ENCODE data around the gene KLLN. TPM values are rescaled to one million over a fixed set of nuclear protein-coding genes. Genes with fewer than 3 reads are reported as not detected.
"Not testable (repeated sequence)": the region's sequence is repeated elsewhere in the genome, so short reads cannot be mapped to it uniquely, and the experiment has no call there.

KLLN gene
- total and polyA plus RNA-seq, 7 donors = 0.14 to 0.92 (median 0.36) TPM

DNA sequence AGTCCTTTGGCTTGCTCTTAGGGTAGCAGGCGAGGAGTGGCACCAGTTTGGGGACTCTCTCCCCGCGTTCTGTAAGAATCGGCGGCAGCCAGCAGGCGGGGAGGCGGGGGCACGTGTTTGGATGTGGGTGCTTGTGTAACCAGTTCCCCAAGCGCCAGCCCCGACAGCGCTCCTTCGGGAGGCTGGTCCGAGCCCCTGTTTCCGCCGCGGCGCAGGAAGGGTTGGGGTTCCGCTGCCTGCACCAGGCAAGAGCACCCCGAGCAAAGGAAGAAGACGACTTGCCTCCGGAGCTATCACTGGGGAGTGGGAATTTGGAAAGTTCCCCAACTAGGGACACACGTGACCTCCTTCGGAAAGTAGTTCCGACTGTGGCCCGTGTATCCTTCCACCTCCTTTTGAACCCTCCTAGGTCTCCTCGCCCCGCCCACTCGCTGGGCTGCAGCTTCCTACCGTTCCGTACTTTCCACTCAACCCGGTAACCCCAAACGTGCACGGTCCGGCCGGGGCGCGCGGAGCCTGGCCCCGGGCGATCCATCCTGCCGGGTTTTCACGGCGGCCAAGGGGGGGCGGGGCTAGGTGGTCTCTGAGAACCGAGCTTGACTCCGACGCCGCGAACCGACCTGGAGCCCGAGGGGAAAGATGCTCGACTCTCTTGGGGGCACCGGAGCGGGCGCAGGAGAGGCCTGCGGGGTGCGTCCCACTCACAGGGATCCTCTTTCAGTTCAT, 1.2 kb downstream of the KLLN start:
- H3K4me1 ChIP-seq = peaks cover 2 to 9% (median 9%) of the 10 kb centered on the region in 4 donors
- 0 to 1% methylated on average over 57 of the region's 57 CpGs for WGBS, 2 donors
- H3K27ac ChIP-seq = peak overlapping the region; percentile 95 to 99 (median 98)
- H3K9me3 ChIP-seq = no peaks in the 10 kb centered on the region
- DNase-seq = peak; percentile 99
- no peaks in the 10 kb centered on the region for H3K27me3 ChIP-seq
- TF ChIP-seq POLR2A (IDR thresholded peaks at IDR 0.05) (peak; percentile 40 to 48), POLR2AphosphoS5 (IDR thresholded peaks at IDR 0.05) (peak; percentile 60 to 90 (median 85)), EP300 (IDR thresholded peaks at IDR 0.05) (peak in 1 of 4 donors; percentile 27)
- TF ChIP-seq, protein P1, sequence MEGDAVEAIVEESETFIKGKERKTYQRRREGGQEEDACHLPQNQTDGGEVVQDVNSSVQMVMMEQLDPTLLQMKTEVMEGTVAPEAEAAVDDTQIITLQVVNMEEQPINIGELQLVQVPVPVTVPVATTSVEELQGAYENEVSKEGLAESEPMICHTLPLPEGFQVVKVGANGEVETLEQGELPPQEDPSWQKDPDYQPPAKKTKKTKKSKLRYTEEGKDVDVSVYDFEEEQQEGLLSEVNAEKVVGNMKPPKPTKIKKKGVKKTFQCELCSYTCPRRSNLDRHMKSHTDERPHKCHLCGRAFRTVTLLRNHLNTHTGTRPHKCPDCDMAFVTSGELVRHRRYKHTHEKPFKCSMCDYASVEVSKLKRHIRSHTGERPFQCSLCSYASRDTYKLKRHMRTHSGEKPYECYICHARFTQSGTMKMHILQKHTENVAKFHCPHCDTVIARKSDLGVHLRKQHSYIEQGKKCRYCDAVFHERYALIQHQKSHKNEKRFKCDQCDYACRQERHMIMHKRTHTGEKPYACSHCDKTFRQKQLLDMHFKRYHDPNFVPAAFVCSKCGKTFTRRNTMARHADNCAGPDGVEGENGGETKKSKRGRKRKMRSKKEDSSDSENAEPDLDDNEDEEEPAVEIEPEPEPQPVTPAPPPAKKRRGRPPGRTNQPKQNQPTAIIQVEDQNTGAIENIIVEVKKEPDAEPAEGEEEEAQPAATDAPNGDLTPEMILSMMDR (IDR thresholded peaks at IDR 0.05) = no peak
- peak overlapping the region; percentile 82 to 98 (median 91) for H3K4me3 ChIP-seq
- intact Hi-C loops (cut with DNase I) = loop anchor here (2.0 to 5.0 kb wide), 2 partner anchors 43 to 525 kb away; partner anchors contain the start of gene ATAD1
- no peaks in the 10 kb centered on the region for H3K36me3 ChIP-seq

DNA sequence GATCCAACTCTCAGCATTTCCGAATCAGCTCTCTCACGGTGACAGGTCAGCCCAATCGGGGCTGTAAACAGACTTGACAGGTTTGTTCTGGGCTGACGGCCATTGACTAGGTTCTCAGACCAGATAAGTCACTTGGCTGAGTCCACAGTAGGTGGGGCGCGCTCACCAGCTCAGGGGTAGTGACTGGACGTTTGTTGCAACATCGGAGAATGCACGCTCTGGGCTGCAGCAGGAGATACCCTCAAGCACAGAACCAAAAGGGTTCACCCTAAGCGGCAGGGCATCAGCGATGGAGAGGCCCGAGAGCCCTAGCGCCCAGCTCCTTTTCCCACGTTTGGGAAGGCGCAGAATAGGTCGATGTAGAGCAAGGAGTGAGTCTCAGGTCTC, 1.8 kb downstream of the KLLN start:
- DNase-seq = peak; percentile 89
- H3K36me3 ChIP-seq = no peaks in the 10 kb centered on the region
- H3K9me3 ChIP-seq = no peaks in the 10 kb centered on the region
- 4 to 6% methylated on average over 16 of the region's 16 CpGs for WGBS, 2 donors
- H3K27ac ChIP-seq = peak overlapping the region; percentile 95 to 99 (median 98)
- intact Hi-C loops (cut with DNase I) = loop anchor here (5.0 kb wide), 1 partner anchor 526 kb away; no protein-coding TSS in a partner anchor
- no peak for TF ChIP-seq EP300 (IDR thresholded peaks at IDR 0.05)
- TF ChIP-seq POLR2AphosphoS5 (IDR thresholded peaks at IDR 0.05) = no peak
- TF ChIP-seq, protein P1 (IDR thresholded peaks at IDR 0.05) = peak in 1 of 4 experiments; percentile 5
- no peak for TF ChIP-seq POLR2A (IDR thresholded peaks at IDR 0.05)
- peaks cover 2 to 9% (median 9%) of the 10 kb centered on the region in 4 donors for H3K4me1 ChIP-seq
- peak overlapping the region; percentile 82 to 98 (median 91) for H3K4me3 ChIP-seq
- no peaks in the 10 kb centered on the region for H3K27me3 ChIP-seq

DNA sequence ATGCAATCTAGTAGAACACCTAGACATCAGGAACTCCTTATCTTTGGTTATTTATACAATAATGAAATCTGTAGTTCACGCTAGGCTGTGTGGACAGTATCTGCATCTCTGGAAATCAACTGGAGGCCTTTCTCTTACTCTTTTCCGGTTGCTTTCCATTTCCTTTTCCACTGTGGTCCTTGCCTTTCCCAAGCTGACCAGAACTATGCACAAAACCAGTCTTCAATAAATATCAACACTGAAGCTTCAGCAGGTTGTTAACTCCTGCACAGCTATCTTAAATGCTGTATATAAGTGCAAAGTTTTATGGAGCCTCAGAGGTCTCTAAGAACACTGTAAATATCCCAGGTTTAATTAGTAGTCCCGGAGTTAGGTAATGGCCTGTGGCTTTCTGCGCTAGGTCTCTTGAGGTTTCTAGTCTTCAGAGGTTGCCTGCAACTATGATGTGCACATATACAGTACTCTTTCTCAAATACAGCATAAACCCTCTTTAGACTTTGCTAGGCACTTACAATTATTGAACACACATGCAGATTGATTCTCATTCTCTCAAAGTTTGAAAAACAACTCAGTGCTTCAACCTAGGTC, 2.4 kb downstream of the KLLN start:
- no peak for TF ChIP-seq POLR2AphosphoS5 (IDR thresholded peaks at IDR 0.05)
- TF ChIP-seq, protein P1 (IDR thresholded peaks at IDR 0.05) = no peak
- TF ChIP-seq EP300 (IDR thresholded peaks at IDR 0.05) = no peak
- TF ChIP-seq POLR2A (IDR thresholded peaks at IDR 0.05) = no peak
- Histone ChIP-seq H3K4me1 (peaks cover 2 to 9% (median 9%) of the 10 kb centered on the region in 4 donors), H3K27me3 (no peaks in the 10 kb centered on the region), H3K36me3 (no peaks in the 10 kb centered on the region), H3K4me3 (peak overlapping the region in 2 of 4 donors; percentile 82 to 97), H3K27ac (peak overlapping the region; percentile 95 to 99 (median 98)), H3K9me3 (no peaks in the 10 kb centered on the region)
- intact Hi-C loops (cut with DNase I) = loop anchor here (5.0 kb wide), 1 partner anchor 526 kb away; no protein-coding TSS in a partner anchor
- 43 to 59% methylated on average over 4 of the region's 4 CpGs for WGBS, 2 donors
- DNase-seq = no peak

DNA sequence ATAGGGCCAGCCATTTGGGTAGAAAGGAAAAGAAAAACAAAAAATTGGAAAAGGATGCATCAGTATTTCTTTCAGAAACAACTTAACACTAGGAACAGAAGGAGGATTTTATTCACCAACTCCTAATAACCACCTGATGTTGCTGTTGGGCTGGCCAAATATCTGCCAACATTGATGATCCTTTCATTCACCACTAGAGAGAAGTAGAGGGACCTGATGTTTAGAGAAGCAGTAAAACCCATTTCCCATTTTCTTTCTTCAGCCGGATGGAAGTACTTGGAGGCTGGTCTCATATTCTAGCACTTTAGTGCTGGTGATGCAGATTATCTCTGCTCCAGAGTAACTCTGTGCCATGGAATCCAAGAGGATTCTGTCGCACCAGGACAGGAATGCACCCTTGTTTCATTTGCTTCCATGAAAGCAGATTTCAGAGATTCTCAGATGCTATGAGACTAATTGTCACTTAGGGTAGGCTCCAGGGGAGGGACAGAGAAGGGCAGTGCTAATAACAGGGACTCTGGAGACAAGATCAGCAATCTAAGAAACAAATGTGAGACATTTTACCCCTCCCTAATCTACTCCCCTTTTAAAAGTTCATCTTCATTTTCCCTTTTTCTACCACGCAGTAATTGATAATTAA, 3.1 kb downstream of the KLLN start:
- peaks cover 2 to 9% (median 6%) of the 10 kb centered on the region in 4 donors for H3K4me1 ChIP-seq
- intact Hi-C loops (cut with DNase I) = loop anchor here (5.0 kb wide), 1 partner anchor 527 kb away; no protein-coding TSS in a partner anchor
- no peak for DNase-seq
- no peaks in the 10 kb centered on the region for H3K9me3 ChIP-seq
- 58 to 65% methylated on average over 3 of the region's 3 CpGs for WGBS, 2 donors
- H3K27me3 ChIP-seq = no peaks in the 10 kb centered on the region
- TF ChIP-seq, protein P1 (IDR thresholded peaks at IDR 0.05) = no peak
- no peak for TF ChIP-seq POLR2A (IDR thresholded peaks at IDR 0.05)
- TF ChIP-seq POLR2AphosphoS5 (IDR thresholded peaks at IDR 0.05) = no peak
- TF ChIP-seq EP300 (IDR thresholded peaks at IDR 0.05) = no peak
- H3K27ac ChIP-seq = no peak overlapping the region
- H3K4me3 ChIP-seq = no peak overlapping the region
- H3K36me3 ChIP-seq = no peaks in the 10 kb centered on the region

DNA sequence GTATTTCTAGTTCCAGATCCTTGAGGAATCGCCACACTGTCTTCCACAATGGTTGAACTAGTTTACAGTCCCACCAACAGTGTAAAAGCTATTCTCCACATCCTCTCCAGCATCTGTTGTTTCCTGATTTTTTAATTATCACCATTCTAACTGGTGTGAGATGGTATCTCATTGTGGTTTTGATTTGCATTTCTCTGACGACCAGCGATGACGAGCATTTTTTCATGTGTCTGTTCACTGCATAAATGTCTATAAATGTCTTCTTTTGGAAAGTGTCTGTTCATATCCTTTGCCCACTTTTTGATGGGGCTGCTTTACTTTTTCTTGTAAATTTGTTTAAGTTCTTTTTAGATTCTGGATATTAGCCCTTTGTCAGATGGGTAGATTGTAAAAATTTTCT, 7.7 kb downstream of the KLLN start:
- H3K36me3 ChIP-seq; intact Hi-C loops (cut with DNase I); H3K27ac ChIP-seq; H3K27me3 ChIP-seq; H3K4me1 ChIP-seq; H3K9me3 ChIP-seq; H3K4me3 ChIP-seq; DNase-seq: not testable (repeated sequence)
- WGBS, 2 donors = 67 to 88% methylated on average over 4 of the region's 4 CpGs

DNA sequence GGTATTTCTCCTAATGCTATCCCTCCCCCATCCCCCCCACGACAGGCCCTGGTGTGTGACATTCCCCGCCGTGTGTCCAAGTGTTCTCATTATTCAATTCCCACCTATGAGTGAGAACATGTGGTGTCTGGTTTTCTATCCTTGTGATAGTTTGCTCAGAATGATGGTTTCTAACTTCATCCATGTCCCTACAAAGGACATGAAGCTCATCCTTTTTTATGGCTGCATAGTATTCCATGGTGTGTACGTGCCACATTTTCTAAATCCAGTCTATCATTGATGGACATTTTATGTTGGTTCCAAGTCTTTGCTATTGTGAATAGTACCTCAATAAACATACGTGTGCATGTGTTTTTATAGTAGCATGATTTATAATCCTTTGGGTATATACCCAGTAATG, 8.1 kb downstream of the KLLN start:
- intact Hi-C loops (cut with DNase I) = not testable (repeated sequence)

More for the DNA sequence above, 8.1 kb downstream of the KLLN start:
- H3K27ac ChIP-seq, H3K4me3 ChIP-seq, H3K36me3 ChIP-seq, H3K27me3 ChIP-seq, H3K4me1 ChIP-seq, DNase-seq, H3K9me3 ChIP-seq: not testable (repeated sequence)
- 96% methylated on average over 5 of the region's 5 CpGs for WGBS, 2 donors
